SK-N-MC (cell line): ENCODE data around the gene RYR2.

Experiments used
- EZH2 ChIP-seq: fragments of 200-600 bp; sonication (generic); IDR thresholded peaks from one replicate; pipeline ENCODE4 v1.6.1; 2017; ENCODE audit warnings: antibody characterized with exemption
- POLR2AphosphoS5 ChIP-seq: IDR thresholded peaks from 2 replicates; pipeline ENCODE4 v1.6.1; 2012; ENCODE audit warnings: mild to moderate bottlenecking, low read depth, low read length, borderline replicate concordance

DNA sequence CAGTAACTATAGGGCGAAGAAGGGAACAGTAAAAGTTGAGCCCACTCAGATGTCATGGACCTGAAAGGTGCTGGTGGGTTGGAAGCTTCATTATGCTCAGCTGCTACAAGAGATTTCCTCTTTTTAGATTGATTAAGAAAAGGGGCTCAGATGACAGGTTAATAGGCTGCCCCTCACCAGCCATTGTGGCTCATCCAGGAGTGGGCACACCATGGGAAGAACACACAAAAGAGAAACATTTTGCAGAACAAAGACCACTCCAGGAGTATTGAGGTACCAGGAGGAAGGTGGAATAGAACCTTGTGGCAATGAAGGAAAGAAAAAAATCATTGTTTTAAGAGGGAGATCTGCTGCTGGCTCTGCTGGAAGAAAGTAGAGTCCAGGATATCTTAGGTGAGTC lies 205.5 kb downstream of the RYR2 start:
- TF ChIP-seq EZH2: no peak
- TF ChIP-seq POLR2AphosphoS5: no peak
